HL-60 (cell line): ENCODE measurements around the gene CBARP.

Experiments
- DNase-seq, 2 experiments: peaks; one replicate each; pipeline ENCODE4 v3.0.0-alpha.2; 2010 to 2020; ENCODE audit warnings: low read depth in 1 of 2, low spot score in 1 of 2
- H3K27ac ChIP-seq: fragments of 250-450 bp; sonication (Bioruptor Pico); replicated peaks from 2 replicates; pipeline ENCODE4 v1.5.1; 2020; ENCODE audit warnings: mild to moderate bottlenecking, moderate library complexity
- H3K27me3 ChIP-seq: fragments of 250-450 bp; sonication (Bioruptor Pico); 2 replicates; pipeline ENCODE4 v1.5.1; 2021; ENCODE audit warnings: mild to moderate bottlenecking, moderate library complexity; ENCODE audit not compliant: insufficient read depth, poor library complexity, severe bottlenecking
- H3K4me3 ChIP-seq: replicated peaks from 2 replicates; pipeline ENCODE4 v1.5.1; 2011; ENCODE audit warnings: mild to moderate bottlenecking, control low read depth, low read length; ENCODE audit not compliant: insufficient read depth
- GABPA ChIP-seq: IDR thresholded peaks from 2 replicates; pipeline ENCODE4 v1.6.1; 2012; ENCODE audit warnings: low read depth
- POLR2AphosphoS5 ChIP-seq: IDR thresholded peaks from 2 replicates; pipeline ENCODE4 v1.6.1; 2012; ENCODE audit warnings: low read depth
- SPI1 ChIP-seq: IDR thresholded peaks from 2 replicates; pipeline ENCODE4 v1.6.1; 2012; ENCODE audit warnings: low read depth, mild to moderate bottlenecking, borderline replicate concordance
- TF ChIP-seq, protein P1 (sequence below): IDR thresholded peaks from one replicate; pipeline ENCODE4 v1.5.1; 2011; ENCODE audit warnings: low read length, control low read depth, inconsistent platforms; ENCODE audit not compliant: insufficient read depth
- TF ChIP-seq, protein P2 (sequence below): IDR thresholded peaks from 2 replicates; pipeline ENCODE4 v1.6.1; 2012; ENCODE audit warnings: low read depth; ENCODE audit not compliant: insufficient replicate concordance

Gene CBARP

DNA sequence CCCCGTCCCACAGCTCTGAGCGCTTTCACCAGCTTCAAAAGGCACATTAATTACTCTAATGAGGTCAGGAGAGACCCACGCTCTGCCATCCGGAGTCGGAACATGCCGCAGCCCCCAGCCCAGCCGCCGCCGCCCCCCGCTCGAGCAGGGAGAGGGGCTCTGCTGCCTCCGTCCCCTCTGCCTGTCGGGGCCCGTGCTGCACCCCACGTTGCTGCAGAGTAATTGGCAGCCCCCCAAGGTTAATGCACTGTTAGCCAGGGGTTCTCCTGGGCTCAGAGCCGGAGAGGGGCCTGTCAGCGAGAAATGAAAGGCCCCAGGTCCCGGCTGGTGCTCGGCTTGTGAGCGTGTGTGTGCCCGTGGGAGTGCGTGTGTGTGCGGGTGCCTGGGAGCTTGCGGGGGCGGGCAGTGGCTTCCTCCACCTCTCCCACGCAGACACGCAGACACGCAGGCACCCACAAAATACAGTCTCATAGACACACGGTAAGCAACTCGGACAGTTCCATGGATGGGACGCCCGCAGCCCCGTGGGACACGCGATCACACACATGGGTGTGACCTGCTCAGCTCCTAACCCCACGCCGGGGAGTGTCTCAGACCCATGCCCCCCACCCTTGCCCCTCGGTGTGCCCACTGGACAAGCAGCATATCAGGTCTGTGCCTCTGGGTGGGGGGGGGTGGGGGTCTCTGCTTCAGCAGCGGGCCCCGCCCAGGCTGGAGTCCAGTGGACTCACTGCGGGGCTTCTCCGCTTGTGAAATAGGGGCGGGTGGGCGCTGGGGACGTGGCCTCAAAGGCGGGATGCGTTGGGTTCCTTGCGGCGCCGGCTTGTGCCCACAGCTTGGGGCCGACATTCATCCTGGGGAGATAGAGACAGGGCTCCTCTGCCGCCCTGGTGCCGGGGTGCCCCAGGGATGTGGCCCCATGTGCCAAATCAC lies 43.1 kb upstream of the CBARP start:
- TF ChIP-seq SPI1, result no peak
- TF ChIP-seq, protein P1, sequence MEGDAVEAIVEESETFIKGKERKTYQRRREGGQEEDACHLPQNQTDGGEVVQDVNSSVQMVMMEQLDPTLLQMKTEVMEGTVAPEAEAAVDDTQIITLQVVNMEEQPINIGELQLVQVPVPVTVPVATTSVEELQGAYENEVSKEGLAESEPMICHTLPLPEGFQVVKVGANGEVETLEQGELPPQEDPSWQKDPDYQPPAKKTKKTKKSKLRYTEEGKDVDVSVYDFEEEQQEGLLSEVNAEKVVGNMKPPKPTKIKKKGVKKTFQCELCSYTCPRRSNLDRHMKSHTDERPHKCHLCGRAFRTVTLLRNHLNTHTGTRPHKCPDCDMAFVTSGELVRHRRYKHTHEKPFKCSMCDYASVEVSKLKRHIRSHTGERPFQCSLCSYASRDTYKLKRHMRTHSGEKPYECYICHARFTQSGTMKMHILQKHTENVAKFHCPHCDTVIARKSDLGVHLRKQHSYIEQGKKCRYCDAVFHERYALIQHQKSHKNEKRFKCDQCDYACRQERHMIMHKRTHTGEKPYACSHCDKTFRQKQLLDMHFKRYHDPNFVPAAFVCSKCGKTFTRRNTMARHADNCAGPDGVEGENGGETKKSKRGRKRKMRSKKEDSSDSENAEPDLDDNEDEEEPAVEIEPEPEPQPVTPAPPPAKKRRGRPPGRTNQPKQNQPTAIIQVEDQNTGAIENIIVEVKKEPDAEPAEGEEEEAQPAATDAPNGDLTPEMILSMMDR, result no peak
- TF ChIP-seq, protein P2, sequence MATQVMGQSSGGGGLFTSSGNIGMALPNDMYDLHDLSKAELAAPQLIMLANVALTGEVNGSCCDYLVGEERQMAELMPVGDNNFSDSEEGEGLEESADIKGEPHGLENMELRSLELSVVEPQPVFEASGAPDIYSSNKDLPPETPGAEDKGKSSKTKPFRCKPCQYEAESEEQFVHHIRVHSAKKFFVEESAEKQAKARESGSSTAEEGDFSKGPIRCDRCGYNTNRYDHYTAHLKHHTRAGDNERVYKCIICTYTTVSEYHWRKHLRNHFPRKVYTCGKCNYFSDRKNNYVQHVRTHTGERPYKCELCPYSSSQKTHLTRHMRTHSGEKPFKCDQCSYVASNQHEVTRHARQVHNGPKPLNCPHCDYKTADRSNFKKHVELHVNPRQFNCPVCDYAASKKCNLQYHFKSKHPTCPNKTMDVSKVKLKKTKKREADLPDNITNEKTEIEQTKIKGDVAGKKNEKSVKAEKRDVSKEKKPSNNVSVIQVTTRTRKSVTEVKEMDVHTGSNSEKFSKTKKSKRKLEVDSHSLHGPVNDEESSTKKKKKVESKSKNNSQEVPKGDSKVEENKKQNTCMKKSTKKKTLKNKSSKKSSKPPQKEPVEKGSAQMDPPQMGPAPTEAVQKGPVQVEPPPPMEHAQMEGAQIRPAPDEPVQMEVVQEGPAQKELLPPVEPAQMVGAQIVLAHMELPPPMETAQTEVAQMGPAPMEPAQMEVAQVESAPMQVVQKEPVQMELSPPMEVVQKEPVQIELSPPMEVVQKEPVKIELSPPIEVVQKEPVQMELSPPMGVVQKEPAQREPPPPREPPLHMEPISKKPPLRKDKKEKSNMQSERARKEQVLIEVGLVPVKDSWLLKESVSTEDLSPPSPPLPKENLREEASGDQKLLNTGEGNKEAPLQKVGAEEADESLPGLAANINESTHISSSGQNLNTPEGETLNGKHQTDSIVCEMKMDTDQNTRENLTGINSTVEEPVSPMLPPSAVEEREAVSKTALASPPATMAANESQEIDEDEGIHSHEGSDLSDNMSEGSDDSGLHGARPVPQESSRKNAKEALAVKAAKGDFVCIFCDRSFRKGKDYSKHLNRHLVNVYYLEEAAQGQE, result no peak
- TF ChIP-seq POLR2AphosphoS5, result 0 out of 2 replicates have a peak, but pooled peaks have one; percentile 21
- TF ChIP-seq GABPA, result no peak
- no peak for DNase-seq
- H3K4me3 ChIP-seq, result no peak overlapping the region
- peaks cover 16% of the 10 kb centered on the region for H3K27me3 ChIP-seq
- no peak overlapping the region for H3K27ac ChIP-seq

DNA sequence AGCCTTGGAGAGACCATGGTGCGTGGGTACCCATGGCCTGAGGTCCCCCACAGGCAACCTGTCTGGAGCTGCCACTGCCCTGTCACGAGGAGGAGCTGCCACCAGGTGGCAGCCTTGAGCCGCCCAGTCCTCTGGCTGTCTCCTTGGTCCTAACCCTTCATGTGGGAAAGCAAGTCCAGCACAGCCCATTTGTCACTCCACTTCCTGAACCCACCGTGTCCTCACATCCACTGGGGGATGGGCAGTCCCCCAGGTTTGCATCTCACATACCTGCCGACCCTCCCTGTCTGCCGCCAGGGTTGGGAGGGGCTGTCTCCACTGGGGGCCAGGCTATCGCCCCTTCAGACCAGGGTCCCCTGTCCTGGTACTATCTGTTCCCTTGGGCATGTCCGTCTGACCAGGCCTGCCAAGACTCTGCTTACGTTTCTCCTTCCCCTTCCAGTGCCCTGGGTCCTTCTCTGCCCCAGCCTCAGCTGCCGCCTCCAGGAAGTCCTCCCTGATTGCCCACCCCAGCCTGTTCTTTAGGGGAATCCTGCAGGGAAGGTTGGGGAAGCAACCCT lies 42.1 kb upstream of the CBARP start:
- peaks cover 11% of the 10 kb centered on the region for H3K27me3 ChIP-seq
- no peak overlapping the region for H3K27ac ChIP-seq
- DNase-seq, result peak; percentile 68 to 80
- H3K4me3 ChIP-seq, result no peak overlapping the region
- no peak for TF ChIP-seq GABPA
- TF ChIP-seq, protein P1, result peak; percentile 97

DNA sequence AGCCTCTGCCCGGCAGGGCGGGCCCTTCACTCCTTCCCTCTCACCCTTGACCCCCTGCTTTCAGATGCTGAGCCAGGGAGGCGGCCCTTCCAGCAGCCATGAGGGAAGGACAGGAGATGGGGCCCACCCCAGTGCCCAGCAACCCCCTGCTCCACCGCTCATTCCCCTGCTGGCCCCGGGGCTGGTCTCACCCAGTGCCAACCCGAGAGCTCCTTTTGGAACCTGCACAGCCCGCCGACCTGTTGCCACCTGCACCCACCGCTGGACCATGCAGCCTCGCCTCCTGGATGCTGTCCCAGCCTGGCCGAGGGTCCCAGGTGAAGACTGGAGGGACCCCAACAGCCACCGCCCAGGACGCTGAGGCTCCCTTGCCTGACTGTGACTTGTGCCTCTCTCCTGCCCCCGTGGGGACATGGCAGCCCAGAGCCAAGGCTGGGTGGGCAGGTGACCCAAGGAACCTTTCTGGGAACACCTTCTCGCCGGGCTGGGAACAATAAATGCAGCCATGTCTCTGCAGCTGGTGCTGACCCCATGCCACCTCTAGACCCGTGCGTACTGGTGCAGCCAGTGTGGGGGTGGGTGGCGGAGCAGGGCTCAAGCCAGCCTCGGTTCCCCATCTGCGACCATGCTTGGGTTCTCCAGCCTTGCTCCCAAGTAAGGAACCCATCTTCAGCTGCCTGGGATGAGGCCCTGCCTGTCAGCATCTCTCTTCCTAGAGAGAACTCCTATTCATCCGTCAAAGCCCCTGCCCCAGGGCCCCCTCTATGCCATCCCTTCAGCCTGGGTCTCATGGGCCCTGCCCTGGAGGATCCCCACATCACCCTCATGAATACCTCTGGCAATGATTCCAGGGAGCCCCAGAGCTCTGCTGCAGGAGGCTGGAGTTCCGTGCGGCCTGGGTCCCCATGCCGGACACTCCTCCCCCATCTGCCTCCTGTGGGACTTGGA lies 41.2 kb upstream of the CBARP start:
- DNase-seq, result no peak

More for the DNA sequence above, 41.2 kb upstream of the CBARP start:
- Histone ChIP-seq H3K27me3 (peaks cover 3% of the 10 kb centered on the region), H3K4me3 (no peak overlapping the region), H3K27ac (no peak overlapping the region)
- TF ChIP-seq GABPA (no peak), POLR2AphosphoS5 (no peak), SPI1 (no peak)
- TF ChIP-seq, protein P1, result no peak
- TF ChIP-seq, protein P2, result no peak
